PC-9 (cell line): Measurements from ENCODE around the gene KXD1.

Experiments
- CTCF ChIP-seq: fragments of 200-600 bp; sonication (generic); conservative IDR thresholded peaks from 2 replicates; pipeline ENCODE4 v1.6.1; 2017; ENCODE audit warnings: mixed run types, antibody characterized with exemption, mild to moderate bottlenecking, moderate library complexity
- EZH2 ChIP-seq: fragments of 200-600 bp; sonication (generic); IDR thresholded peaks from 2 replicates; pipeline ENCODE4 v1.8.0; 2017; ENCODE audit warnings: antibody characterized with exemption, low read depth

GRCh38 chr19:18523841-18524240 is 33.8 kb upstream of the KXD1 start:
- no peak for TF ChIP-seq CTCF
- no peak for TF ChIP-seq EZH2
